ENCODE data around the gene ZNF385A. TPM values are rescaled to one million over a fixed set of nuclear protein-coding genes. Genes with fewer than 3 reads are reported as not detected.

Gene ZNF385A
- total and polyA plus RNA-seq, 9 of the 15 experiments (the other 6 are each of a cell fraction or from before 2014, with no cell fraction given): 1.0 to 111 (median 7.7) TPM

DNA sequence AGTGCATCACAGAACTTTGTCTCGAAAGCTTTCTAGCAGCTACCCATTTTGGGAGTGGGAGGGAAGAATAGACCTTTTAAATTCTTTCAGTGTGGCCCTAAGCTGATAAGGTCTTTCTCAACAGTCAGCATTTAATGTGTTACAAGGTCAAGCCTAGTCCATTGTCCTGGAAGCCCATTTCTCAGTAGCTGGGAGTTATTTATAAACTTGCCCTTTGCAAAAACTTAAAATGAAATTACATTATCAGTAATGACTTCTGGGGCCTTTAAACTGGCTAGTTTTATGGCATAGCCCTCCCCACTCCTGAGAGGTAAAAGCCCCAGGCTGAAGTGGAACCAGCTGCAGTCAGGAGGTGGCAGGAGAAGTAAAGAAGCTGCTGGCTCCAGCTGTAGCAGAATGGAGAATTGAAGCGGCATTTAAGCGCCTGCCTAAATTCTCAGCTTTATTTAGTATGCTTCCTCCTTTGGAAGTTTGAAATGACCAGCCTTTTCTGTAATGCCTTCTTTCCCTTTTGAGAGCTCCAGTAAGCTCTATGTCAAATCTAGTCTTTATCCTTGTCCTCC lies 47.2 kb downstream of the ZNF385A start:
- TSS peak; percentile 35 for BruUV-seq (replicated peaks)
- Histone ChIP-seq H3K9me3 (replicated peaks; ENCODE audit: control insufficient read depth, insufficient read depth, low read depth, low read length) (no peaks in the 10 kb centered on the region), H3K79me2 (ENCODE audit: control insufficient read depth, insufficient read depth, low read length) (peaks cover 88% of the 10 kb centered on the region), H3K9ac (ENCODE audit: insufficient read depth in 1 of 2, low read depth in 2 of 2, low read length in 2 of 2) (peak overlapping the region in 1 of 2 experiments; percentile 65; a peak in 2 of 4 replicates), H3K36me3 (ENCODE audit: control insufficient read depth, insufficient read depth, low read length) (peaks cover 49% of the 10 kb centered on the region), H3K9me1 (ENCODE audit: control insufficient read depth, insufficient read depth, low read length) (no peaks in the 10 kb centered on the region), H4K20me1 (replicated peaks; ENCODE audit: control insufficient read depth, insufficient read depth, low read length) (no peaks in the 10 kb centered on the region), H3K4me2 (ENCODE audit: insufficient read depth, low read length) (peak overlapping the region; percentile 48), H3K4me3 (0 out of 2 replicates have a peak overlapping the region, but pooled peaks have one; percentile 2), H3K27ac (ENCODE audit: extremely low read depth, low read depth, low read length) (peak overlapping the region; percentile 74), H2AFZ (ENCODE audit: low read depth, low read length) (no peak overlapping the region), H3K4me1 (replicated peaks in 1 of 2; ENCODE audit: control insufficient read depth in 2 of 2, insufficient read depth in 2 of 2, low read length in 2 of 2) (peaks cover 34 to 39% of the 10 kb centered on the region in 2 experiments), H3K27me3 (ENCODE audit: control insufficient read depth in 2 of 2, insufficient read depth in 2 of 2, low read length in 2 of 2) (no peaks in the 10 kb centered on the region)
- FAIRE-seq: peak; percentile 95
- in situ Hi-C loops (cut with MboI): no loop called here
- ATAC-seq: peak; percentile 86
- peak; percentile 34 to 88 (median 60) for DNase-seq (ENCODE audit: extremely low read depth in 1 of 4, low spot score in 3 of 4)
- whole genome bisulfite sequencing (ENCODE audit: insufficient coverage, low coverage, missing lambda C conversion rate): 3% methylated on average over 3 of the region's 3 CpGs
- POLR2A ChIA-PET: interaction anchor here (0.7 to 8.4 kb wide), 14 partner anchors 10 to 131 kb away, joined by 3 to 103 read pairs (median 11); partner anchors contain the start of genes CBX5, COPZ1 and HNRNPA1
- CTCF ChIA-PET (ENCODE audit: low intra/inter-chr PET ratio): interaction anchor here (0.7 to 3.6 kb wide), 8 partner anchors 12 to 48 kb away, joined by 3 to 16 read pairs (median 10); no protein-coding TSS in a partner anchor
- intact Hi-C loops (cut with micrococcal nuclease): loop anchor here (1.0 kb wide), 2 partner anchors 22 to 117 kb away; no protein-coding TSS in a partner anchor
- TF ChIP-seq, protein P1, sequence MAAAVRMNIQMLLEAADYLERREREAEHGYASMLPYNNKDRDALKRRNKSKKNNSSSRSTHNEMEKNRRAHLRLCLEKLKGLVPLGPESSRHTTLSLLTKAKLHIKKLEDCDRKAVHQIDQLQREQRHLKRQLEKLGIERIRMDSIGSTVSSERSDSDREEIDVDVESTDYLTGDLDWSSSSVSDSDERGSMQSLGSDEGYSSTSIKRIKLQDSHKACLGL (CRISPR knock-in tag; IDR thresholded peaks at IDR 0.05; ENCODE audit: borderline replicate concordance, poor library complexity, severe bottlenecking): no peak
- TF ChIP-seq SMAD1 (IDR thresholded peaks at IDR 0.05; ENCODE audit: low read depth, low read length, partially characterized antibody): peak; percentile 16
- no peak for TF ChIP-seq NR2C2 (CRISPR knock-in tag; IDR thresholded peaks at IDR 0.05)
- TF ChIP-seq NR2C2 (tag; IDR thresholded peaks at IDR 0.05): peak; percentile 55; the same call in 1 of the 2 replicates
- 0 out of 2 replicates have a peak, but pooled peaks have one; percentile 52 for TF ChIP-seq GTF2E2 (tag; IDR thresholded peaks at IDR 0.05)
- TF ChIP-seq KDM1A (IDR thresholded peaks at IDR 0.05): peak; percentile 70 to 78; a peak in 2 of 4 replicates
- TF ChIP-seq TBL1XR1 (IDR thresholded peaks at IDR 0.05; ENCODE audit: low read length in 2 of 2): peak; percentile 52 to 88; a peak in 1 of 4 replicates
- TF ChIP-seq JUNB (CRISPR knock-in tag; conservative IDR thresholded peaks at IDR 0.05): no peak
- TF ChIP-seq POLR2A (conservative IDR thresholded peaks at IDR 0.05): peak; percentile 41
- TF ChIP-seq ATF7 (IDR thresholded peaks at IDR 0.05): peak; percentile 16; the same call in 1 of the 2 replicates
- TF ChIP-seq ARNT (IDR thresholded peaks at IDR 0.05): peak; percentile 30 to 78; a peak in 1 of 4 replicates
- peak; percentile 40 for TF ChIP-seq MYNN (IDR thresholded peaks at IDR 0.05)
- TF ChIP-seq MYNN (CRISPR knock-in tag; IDR thresholded peaks at IDR 0.05): no peak
- TF ChIP-seq YY1 (IDR thresholded peaks at IDR 0.05; ENCODE audit: borderline replicate concordance in 1 of 3, control insufficient read depth in 1 of 3, extremely low read depth in 1 of 3, insufficient read depth in 3 of 3, insufficient read length in 1 of 3, insufficient replicate concordance in 2 of 3, low read depth in 1 of 3, low read length in 2 of 3): no peak
- TF ChIP-seq GATAD2A (IDR thresholded peaks at IDR 0.05): 0 out of 2 replicates have a peak, but pooled peaks have one; percentile 64
- TF ChIP-seq TRIM24 (IDR thresholded peaks at IDR 0.05): 0 out of 4 replicates have a peak, but pooled peaks of 1 of the 2 experiments have one; percentile 19
- TF ChIP-seq DPF2 (IDR thresholded peaks at IDR 0.05): peak; percentile 92
- TF ChIP-seq, protein P2, sequence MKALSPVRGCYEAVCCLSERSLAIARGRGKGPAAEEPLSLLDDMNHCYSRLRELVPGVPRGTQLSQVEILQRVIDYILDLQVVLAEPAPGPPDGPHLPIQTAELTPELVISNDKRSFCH (CRISPR knock-in tag; IDR thresholded peaks at IDR 0.05): no peak
- TF ChIP-seq, protein P2 (tag; IDR thresholded peaks at IDR 0.05): peak; percentile 99
- TF ChIP-seq, protein P3, sequence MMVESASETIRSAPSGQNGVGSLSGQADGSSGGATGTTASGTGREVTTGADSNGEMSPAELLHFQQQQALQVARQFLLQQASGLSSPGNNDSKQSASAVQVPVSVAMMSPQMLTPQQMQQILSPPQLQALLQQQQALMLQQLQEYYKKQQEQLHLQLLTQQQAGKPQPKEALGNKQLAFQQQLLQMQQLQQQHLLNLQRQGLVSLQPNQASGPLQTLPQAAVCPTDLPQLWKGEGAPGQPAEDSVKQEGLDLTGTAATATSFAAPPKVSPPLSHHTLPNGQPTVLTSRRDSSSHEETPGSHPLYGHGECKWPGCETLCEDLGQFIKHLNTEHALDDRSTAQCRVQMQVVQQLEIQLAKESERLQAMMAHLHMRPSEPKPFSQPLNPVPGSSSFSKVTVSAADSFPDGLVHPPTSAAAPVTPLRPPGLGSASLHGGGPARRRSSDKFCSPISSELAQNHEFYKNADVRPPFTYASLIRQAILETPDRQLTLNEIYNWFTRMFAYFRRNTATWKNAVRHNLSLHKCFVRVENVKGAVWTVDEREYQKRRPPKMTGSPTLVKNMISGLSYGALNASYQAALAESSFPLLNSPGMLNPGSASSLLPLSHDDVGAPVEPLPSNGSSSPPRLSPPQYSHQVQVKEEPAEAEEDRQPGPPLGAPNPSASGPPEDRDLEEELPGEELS (CRISPR knock-in tag; IDR thresholded peaks at IDR 0.05; ENCODE audit: borderline replicate concordance): no peak
